Stimulated activated CD4-positive, alpha-beta T cell treated with anti-CD3 and anti-CD28 coated beads, TNF-alpha, amount 100 ng/mL, for 24 hours (primary cell): ENCODE measurements around the gene SETDB1.
"Not testable (repeated sequence)": the region's sequence is repeated elsewhere in the genome, so short reads cannot be mapped to it uniquely, and the experiment has no call there.

Experiments
- DNase-seq, 3 experiments: peaks; one replicate each; pipeline ENCODE4 v3.0.0-alpha.2; 2020; ENCODE audit warnings: low read depth in 3 of 3

SETDB1 gene

GRCh38 chr1:150926097-150926741, at the start of gene SETDB1:
Gene SETDB1 (plus strand): TSS chr1:150926363. CDS start chr1:150927715, 1,352 bp downstream.
- peak; percentile 86 to 95 (median 89) for DNase-seq

- not testable (repeated sequence) for DNase-seq
Measured at GRCh38 chr1:150878931-150879330, 47.2 kb upstream of the SETDB1 start.

GRCh38 chr1:150881331-150882070, 44.7 kb upstream of the SETDB1 start:
- no peak for DNase-seq

DNA sequence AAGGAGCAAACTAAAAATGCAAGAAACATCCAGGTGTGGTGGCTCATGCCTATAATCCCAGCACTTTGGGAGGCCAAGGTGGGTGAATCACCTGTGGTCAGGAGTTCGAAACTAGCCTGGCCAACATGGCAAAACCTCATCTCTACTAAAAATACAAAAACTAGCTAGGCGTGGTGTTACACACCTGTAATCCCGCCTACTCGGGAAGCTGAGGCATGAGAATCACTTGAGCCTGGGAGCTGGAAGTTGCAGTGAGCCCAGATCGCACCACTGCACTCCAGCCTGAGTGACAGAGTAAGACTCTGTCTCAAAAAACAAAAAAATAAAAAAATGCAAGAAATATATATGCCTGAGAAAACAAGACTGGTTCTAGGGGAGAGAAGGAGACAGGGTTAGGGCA, 43.0 kb upstream of the SETDB1 start:
- not testable (repeated sequence) for DNase-seq

GRCh38 chr1:150887018-150887417, 39.1 kb upstream of the SETDB1 start, which contains the start of gene CTXND2:
Gene CTXND2 (plus strand): TSS chr1:150887136. CDS start chr1:150912315, 25,179 bp downstream.
- no peak for DNase-seq

GRCh38 chr1:150888727-150889126, 37.4 kb upstream of the SETDB1 start:
- DNase-seq = no peak

DNA sequence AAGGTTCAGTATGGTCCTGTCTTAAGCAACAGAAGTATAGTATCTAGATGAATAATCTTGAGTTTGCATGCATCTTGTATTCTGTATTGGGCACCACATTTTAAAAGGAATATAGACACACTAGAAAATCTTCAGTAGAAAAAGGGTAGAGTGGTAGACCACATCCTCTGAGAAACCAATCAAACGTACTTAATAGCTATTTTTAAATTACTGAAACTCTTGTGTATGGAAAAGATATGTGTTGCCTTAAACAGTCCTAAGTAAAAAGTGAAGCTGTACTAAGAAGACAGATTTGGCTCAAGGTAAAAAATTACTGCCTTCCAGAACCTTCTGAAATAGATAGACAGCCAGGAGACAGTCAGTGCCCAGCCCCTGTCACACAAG, 36.1 kb upstream of the SETDB1 start:
- no peak for DNase-seq

DNA sequence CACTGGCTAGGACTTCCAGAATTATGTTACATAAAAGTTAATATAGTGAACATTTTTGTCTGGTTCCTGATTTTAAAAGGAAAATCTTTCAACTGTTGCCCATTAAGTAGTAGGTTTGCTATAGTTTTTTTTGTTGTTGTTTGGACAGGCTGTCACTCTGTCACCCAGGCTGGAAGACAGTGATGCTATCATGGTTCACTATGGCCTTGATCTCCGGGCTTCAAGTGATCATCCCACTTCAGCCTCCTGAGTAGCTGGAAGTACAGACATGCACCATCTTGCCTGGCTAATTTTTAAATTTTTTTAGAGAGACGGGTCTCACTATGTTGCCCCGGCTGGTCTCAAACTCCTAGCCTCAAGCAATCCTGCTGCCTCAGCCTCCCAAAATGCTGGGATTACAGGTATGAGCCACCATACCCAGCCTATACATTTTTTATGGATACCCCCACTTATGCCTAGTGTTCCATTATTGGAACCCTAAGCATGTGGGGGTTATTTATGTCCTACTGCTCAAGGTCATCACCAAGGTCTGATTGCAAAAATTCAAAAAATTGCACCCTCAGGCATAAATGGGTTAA, 32.7 kb upstream of the SETDB1 start:
- DNase-seq = no peak

DNA sequence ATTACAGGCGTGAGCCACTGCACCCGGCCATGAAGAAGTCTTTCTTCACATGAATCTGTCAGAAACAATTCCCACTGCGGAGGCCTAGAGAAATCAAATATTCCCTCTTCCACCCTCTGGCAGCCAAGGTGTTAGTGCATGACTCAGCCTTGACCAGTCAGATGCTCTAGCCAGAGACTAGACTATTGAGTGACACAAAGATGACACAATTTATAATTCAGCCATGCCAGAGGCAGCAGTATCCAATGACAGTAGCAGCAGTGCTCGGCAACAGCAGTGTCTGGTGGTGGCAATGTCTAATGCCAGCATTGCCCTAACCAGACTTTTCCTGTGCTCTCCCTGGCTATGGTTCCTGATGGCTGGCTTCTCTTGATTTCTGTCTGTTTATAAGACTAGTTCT, 30.5 kb upstream of the SETDB1 start:
- DNase-seq = no peak

DNA sequence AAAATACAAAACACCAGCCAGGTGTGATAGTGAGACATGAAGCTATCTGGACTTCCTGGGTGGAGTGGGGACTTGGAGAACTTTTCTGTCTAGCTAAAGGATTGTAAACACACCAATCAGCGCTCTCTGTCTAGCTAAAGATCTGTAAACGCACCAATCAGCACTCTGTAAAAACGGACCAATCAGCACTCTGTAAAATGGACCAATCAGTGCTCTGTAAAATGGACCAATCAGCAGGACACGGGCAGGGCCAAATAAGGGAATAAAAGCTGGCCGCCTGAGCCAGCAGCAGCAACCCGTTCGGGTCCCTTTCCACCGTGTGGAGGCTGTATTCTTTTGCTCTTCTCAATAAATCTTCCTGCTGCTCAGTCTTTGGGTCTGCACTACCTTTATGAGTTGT, 26.4 kb upstream of the SETDB1 start:
- not testable (repeated sequence) for DNase-seq

- no peak for DNase-seq
Measured at GRCh38 chr1:150902346-150902745, 23.8 kb upstream of the SETDB1 start.

GRCh38 chr1:150902751-150903150, 23.4 kb upstream of the SETDB1 start:
- no peak for DNase-seq

DNA sequence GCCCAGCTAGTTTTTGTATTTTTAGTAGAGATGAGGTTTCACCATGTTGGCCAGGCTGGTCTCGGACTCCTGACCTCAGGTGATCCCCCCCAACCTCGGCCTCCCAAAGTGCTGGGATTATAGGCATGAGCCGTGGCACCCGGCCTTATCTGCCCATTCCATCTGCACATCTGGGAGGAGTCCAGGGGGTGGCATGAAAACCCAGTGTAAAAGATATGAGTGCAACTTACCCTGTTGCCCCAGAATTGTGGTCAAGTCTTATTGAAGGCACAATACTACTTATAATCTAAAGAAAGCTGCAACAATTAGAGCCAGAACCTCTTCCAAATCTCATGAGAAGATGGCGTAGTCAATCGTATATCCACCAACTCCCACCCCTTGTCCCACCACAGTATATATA, 20.9 kb upstream of the SETDB1 start:
- no peak for DNase-seq

- no peak for DNase-seq
Measured at GRCh38 chr1:150906329-150906728, 19.8 kb upstream of the SETDB1 start.

- no peak for DNase-seq
Measured at GRCh38 chr1:150906813-150907212, 19.4 kb upstream of the SETDB1 start.

- no peak for DNase-seq
Measured at GRCh38 chr1:150909585-150910180, 16.5 kb upstream of the SETDB1 start.

DNA sequence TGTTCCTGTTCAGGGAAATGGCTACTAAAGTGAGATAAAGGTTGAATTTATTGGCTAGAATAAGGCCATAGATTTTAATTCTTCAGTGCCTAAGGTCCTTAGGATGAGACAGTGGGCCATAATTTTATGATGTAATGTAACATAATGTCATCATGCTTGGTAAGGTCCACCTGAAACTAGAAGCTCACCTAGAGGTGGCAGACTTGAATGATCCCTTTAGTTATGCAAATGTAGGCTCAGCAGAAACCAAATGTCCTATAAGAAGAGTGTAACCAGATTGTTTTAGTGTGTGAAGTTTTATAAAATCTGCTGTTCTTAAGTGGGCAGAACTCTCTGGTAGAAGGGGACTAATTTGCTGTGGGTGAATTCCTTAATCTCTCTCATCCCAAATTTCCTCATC, 13.5 kb upstream of the SETDB1 start:
- DNase-seq = no peak

DNA sequence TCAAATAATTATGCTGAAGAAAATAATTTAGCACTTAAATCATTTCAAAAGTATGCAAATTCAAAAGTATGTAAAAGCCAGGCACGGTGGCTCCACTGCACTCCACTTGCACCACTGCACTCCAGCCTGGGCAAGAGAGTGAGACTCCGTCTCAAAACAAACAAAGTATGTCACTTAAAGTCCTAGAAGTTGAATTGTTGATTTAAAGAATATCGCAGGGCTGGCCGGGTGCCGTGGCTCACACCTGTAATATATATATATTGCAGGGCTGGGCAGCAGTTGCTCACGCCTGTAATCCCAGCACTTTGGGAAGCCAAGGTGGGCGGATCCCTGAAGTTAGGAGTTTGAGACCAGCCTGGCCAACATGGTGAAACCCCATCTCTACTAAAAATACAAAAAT, 8.8 kb upstream of the SETDB1 start:
- no peak for DNase-seq

- peak; percentile 51 to 74 (median 72) for DNase-seq
Measured at GRCh38 chr1:150922519-150922975, 3.6 kb upstream of the SETDB1 start.

DNA sequence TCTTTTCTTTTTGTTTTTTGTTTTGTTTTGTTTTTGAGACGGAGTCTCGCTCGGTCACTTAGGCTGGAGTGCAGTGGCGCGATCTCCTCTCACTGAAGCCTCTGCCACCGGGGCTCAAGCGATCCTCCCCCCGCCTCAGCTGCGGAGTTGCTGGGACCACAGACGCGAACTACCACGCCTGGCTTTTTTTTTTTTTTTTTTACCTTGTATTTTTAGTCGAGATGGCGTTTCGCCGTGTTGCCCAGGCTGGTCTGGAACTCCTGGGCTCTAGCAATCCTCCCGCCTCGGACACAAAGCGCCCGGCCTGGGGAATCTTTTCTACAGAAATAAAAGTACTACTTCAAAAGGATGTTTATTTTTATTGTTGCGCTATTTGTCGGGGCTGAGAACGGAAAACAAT, 1.1 kb upstream of the SETDB1 start:
- no peak for DNase-seq

GRCh38 chr1:150927624-150928023, 1.5 kb downstream of the SETDB1 start:
- DNase-seq = no peak

GRCh38 chr1:150928286-150928685, 2.1 kb downstream of the SETDB1 start:
- no peak for DNase-seq
